Measurements from ENCODE around the gene HDAC1. TPM values are rescaled to one million over a fixed set of nuclear protein-coding genes. Genes with fewer than 3 reads are reported as not detected.

The HDAC1 gene
- polyA plus RNA-seq, 3 donors, result 73.8 to 95.0 (median 88.7) TPM

DNA sequence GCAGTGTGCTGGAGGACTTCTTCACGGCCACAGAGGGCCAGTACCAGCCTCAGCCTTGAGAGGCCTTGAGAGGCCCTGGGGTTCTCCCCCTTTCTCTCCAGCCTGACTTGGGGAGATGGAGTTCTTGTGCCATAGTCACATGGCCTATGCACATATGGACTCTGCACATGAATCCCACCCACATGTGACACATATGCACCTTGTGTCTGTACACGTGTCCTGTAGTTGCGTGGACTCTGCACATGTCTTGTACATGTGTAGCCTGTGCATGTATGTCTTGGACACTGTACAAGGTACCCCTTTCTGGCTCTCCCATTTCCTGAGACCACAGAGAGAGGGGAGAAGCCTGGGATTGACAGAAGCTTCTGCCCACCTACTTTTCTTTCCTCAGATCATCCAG, 6.2 kb upstream of the HDAC1 start:
- H3K4me1 ChIP-seq (ENCODE audit: control insufficient read depth in 1 of 2, insufficient read depth in 2 of 2, low read length in 2 of 2), result peaks cover 0 to under 1% of the 10 kb centered on the region in 2 donors
- TF ChIP-seq CTCF (IDR thresholded peaks at IDR 0.05), result no peak
- H3K4me2 ChIP-seq (replicated peaks; ENCODE audit: extremely low read depth, low read length, poor library complexity, severe bottlenecking), result no peak overlapping the region
- H3K9me3 ChIP-seq (replicated peaks in 1 of 2; ENCODE audit: control insufficient read depth in 1 of 2, insufficient read depth in 1 of 2, low read length in 2 of 2), result no peaks in the 10 kb centered on the region
- Mint-ChIP-seq H3K27me3 (ENCODE audit: low read depth in 3 of 3) (peaks cover 0 to 2% (median 2%) of the 10 kb centered on the region in 3 donors), H3K27ac (no peak overlapping the region), H3K9me3 (peaks cover 0 to 2% (median 0%) of the 10 kb centered on the region in 7 donors), H3K4me3 (no peak overlapping the region), H3K4me1 (no peaks in the 10 kb centered on the region), H3K36me3 (no peaks in the 10 kb centered on the region)
- no peak overlapping the region for H3K27ac ChIP-seq (ENCODE audit: low read depth in 1 of 2, low read length in 2 of 2)
- no peaks in the 10 kb centered on the region for H4K20me1 ChIP-seq (ENCODE audit: insufficient read depth, low read length)
- no peak overlapping the region for H2AFZ ChIP-seq (ENCODE audit: insufficient read depth, low read depth, low read length, poor library complexity, severe bottlenecking)
- DNase-seq, result no peak
- intact Hi-C loops (cut with micrococcal nuclease), result no loop called here
- WGBS (ENCODE audit: insufficient coverage), result 83% methylated on average over 1 of the region's 3 CpGs
- H3K36me3 ChIP-seq (replicated peaks in 1 of 2; ENCODE audit: control insufficient read depth in 1 of 2, insufficient read depth in 2 of 2, low read length in 2 of 2), result no peaks in the 10 kb centered on the region
- H3K27me3 ChIP-seq (ENCODE audit: control insufficient read depth in 2 of 2, insufficient read depth in 2 of 2, low read length in 2 of 2), result no peaks in the 10 kb centered on the region
- no peak overlapping the region for H3K9ac ChIP-seq (ENCODE audit: insufficient read depth, low read length, poor library complexity, severe bottlenecking)
- H3K4me3 ChIP-seq (replicated peaks in 1 of 3; ENCODE audit: low read depth in 2 of 3, low read length in 3 of 3), result no peak overlapping the region
- no peaks in the 10 kb centered on the region for H3K79me2 ChIP-seq (ENCODE audit: insufficient read depth, low read length)

- peaks cover 0 to 2% (median 2%) of the 10 kb centered on the region in 3 donors for H3K27me3 Mint-ChIP-seq (ENCODE audit: low read depth in 3 of 3)
- no peak overlapping the region for H3K27ac Mint-ChIP-seq
- Histone ChIP-seq H3K4me1 (ENCODE audit: control insufficient read depth in 1 of 2, insufficient read depth in 2 of 2, low read length in 2 of 2) (peaks cover 9 to 10% of the 10 kb centered on the region in 2 donors), H3K36me3 (replicated peaks in 1 of 2; ENCODE audit: control insufficient read depth in 1 of 2, insufficient read depth in 2 of 2, low read length in 2 of 2) (no peaks in the 10 kb centered on the region), H3K4me2 (replicated peaks; ENCODE audit: extremely low read depth, low read length, poor library complexity, severe bottlenecking) (no peak overlapping the region), H3K9ac (ENCODE audit: insufficient read depth, low read length, poor library complexity, severe bottlenecking) (no peak overlapping the region), H3K79me2 (ENCODE audit: insufficient read depth, low read length) (peaks cover 4% of the 10 kb centered on the region), H3K27ac (ENCODE audit: low read depth in 1 of 2, low read length in 2 of 2) (no peak overlapping the region), H4K20me1 (ENCODE audit: insufficient read depth, low read length) (no peaks in the 10 kb centered on the region), H3K27me3 (ENCODE audit: control insufficient read depth in 2 of 2, insufficient read depth in 2 of 2, low read length in 2 of 2) (no peaks in the 10 kb centered on the region), H2AFZ (ENCODE audit: insufficient read depth, low read depth, low read length, poor library complexity, severe bottlenecking) (no peak overlapping the region), H3K9me3 (replicated peaks in 1 of 2; ENCODE audit: control insufficient read depth in 1 of 2, insufficient read depth in 1 of 2, low read length in 2 of 2) (no peaks in the 10 kb centered on the region), H3K4me3 (replicated peaks in 1 of 3; ENCODE audit: low read depth in 2 of 3, low read length in 3 of 3) (no peak overlapping the region)
- H3K36me3 Mint-ChIP-seq, result no peaks in the 10 kb centered on the region
- H3K4me3 Mint-ChIP-seq, result no peak overlapping the region
- intact Hi-C loops (cut with micrococcal nuclease), result no loop called here
- no peak for TF ChIP-seq CTCF (IDR thresholded peaks at IDR 0.05)
- peaks cover 10% of the 10 kb centered on the region for H3K4me1 Mint-ChIP-seq
- 100% methylated on average over 3 of the region's 4 CpGs for WGBS (ENCODE audit: insufficient coverage)
- no peak for DNase-seq
- H3K9me3 Mint-ChIP-seq, result peaks cover 0 to 2% (median 0%) of the 10 kb centered on the region in 7 donors
These were observed 5.1 kb upstream of the HDAC1 start for GRCh38 chr1:32286763-32287162.

Measured in CD14-positive monocyte (primary cell).